HUES48 (cell line): ENCODE data around the gene IPO4.
A peak's percentile ranks its signal among the peaks of the same experiment; 100 is the strongest.

Experiments
- H3K27ac ChIP-seq: one replicate; pipeline ENCODE4 v1.7.0; 2013; ENCODE audit warnings: low read depth, low read length, inconsistent platforms
- H3K27me3 ChIP-seq: 2 replicates; pipeline ENCODE4 v1.6.1; 2013; ENCODE audit warnings: mild to moderate bottlenecking, low read length; ENCODE audit not compliant: control insufficient read depth, insufficient read depth
- H3K36me3 ChIP-seq: 2 replicates; pipeline ENCODE4 v1.6.1; 2013; ENCODE audit warnings: low read length; ENCODE audit not compliant: control insufficient read depth, insufficient read depth
- H3K4me1 ChIP-seq: 2 replicates; pipeline ENCODE4 v1.6.1; 2013; ENCODE audit warnings: mild to moderate bottlenecking, low read length; ENCODE audit not compliant: control insufficient read depth, insufficient read depth
- H3K4me3 ChIP-seq: 2 replicates; pipeline ENCODE4 v1.5.1; 2013; ENCODE audit warnings: mild to moderate bottlenecking, low read depth, low read length
- H3K9ac ChIP-seq: 2 replicates; pipeline ENCODE4 v1.6.1; 2013; ENCODE audit warnings: mild to moderate bottlenecking, low read depth, low read length, moderate library complexity
- H3K9me3 ChIP-seq: 2 replicates; pipeline ENCODE4 v1.6.1; 2013; ENCODE audit warnings: low read length; ENCODE audit not compliant: control insufficient read depth, insufficient read depth

The IPO4 gene

GRCh38 chr14:24198814-24199524, 10.4 kb upstream of the IPO4 start:
- H3K36me3 ChIP-seq = 0 out of 2 replicates have a peak, but pooled peaks cover 3% of the 10 kb centered on the region
- H3K9me3 ChIP-seq = peaks cover 7% of the 10 kb centered on the region; the same call in 1 of the 2 replicates
- no peak overlapping the region for H3K9ac ChIP-seq
- H3K27me3 ChIP-seq = no peaks in the 10 kb centered on the region
- peaks cover 16% of the 10 kb centered on the region for H3K4me1 ChIP-seq
- no peak overlapping the region for H3K4me3 ChIP-seq
- no peak overlapping the region for H3K27ac ChIP-seq

DNA sequence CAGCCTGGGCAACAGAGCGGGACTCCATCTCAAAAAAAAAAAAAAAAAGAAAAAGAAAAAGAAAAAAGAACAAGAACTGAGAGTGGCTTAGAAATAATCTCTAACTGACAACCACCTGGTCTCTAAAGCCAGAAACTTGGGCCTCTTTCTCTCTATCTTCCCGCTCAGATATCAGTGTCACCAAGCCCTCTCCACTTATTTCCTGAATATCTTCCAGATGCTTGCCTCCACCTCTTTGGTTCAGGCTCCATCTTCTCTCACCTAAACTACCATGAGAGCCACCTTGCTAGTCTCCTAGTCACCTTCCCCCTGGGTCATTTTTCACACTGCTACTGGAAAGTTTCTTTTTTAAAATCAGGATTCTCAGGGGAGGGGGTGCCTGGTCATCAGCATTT, 8.4 kb upstream of the IPO4 start:
- Histone ChIP-seq H3K9me3 (peaks cover 7% of the 10 kb centered on the region; the same call in 1 of the 2 replicates), H3K36me3 (peaks cover 14% of the 10 kb centered on the region), H3K4me3 (no peak overlapping the region), H3K9ac (no peak overlapping the region), H3K27me3 (no peaks in the 10 kb centered on the region), H3K4me1 (peaks cover 11% of the 10 kb centered on the region; the same call in 1 of the 2 replicates), H3K27ac (no peak overlapping the region)

- Histone ChIP-seq H3K9me3 (0 out of 2 replicates have a peak, but pooled peaks cover 2% of the 10 kb centered on the region), H3K4me3 (peak overlapping the region; percentile 70), H3K36me3 (peaks cover 18% of the 10 kb centered on the region), H3K4me1 (peaks cover 11% of the 10 kb centered on the region; the same call in 1 of the 2 replicates), H3K27me3 (no peaks in the 10 kb centered on the region), H3K9ac (peak overlapping the region; percentile 96), H3K27ac (peak overlapping the region; percentile 98)
Measured at GRCh38 chr14:24196071-24197055, 7.7 kb upstream of the IPO4 start.

- Histone ChIP-seq H3K4me3 (peak within 1 kb of the TSS; percentile 70), H3K36me3 (peaks cover 20% of the 10 kb centered on the region), H3K4me1 (peaks cover 11% of the 10 kb centered on the region; the same call in 1 of the 2 replicates), H3K9ac (peak within 1 kb of the TSS; percentile 96), H3K27me3 (no peaks in the 10 kb centered on the region), H3K9me3 (no peaks in the 10 kb centered on the region), H3K27ac (peak within 1 kb of the TSS; percentile 98)
Measured at GRCh38 chr14:24195186-24196070, 6.8 kb upstream of the IPO4 start, which contains the start of gene TM9SF1. Gene TM9SF1 (minus strand): TSS chr14:24195441. CDS start chr14:24195019, 422 bp downstream.

- H3K36me3 ChIP-seq = peaks cover 20% of the 10 kb centered on the region
- peak overlapping the region; percentile 96; the same call in 1 of the 2 replicates for H3K9ac ChIP-seq
- no peaks in the 10 kb centered on the region for H3K27me3 ChIP-seq
- H3K9me3 ChIP-seq = no peaks in the 10 kb centered on the region
- H3K27ac ChIP-seq = peak overlapping the region; percentile 98
- H3K4me1 ChIP-seq = peaks cover 11% of the 10 kb centered on the region; the same call in 1 of the 2 replicates
- peak overlapping the region; percentile 70 for H3K4me3 ChIP-seq
Measured at GRCh38 chr14:24194873-24195185, 6.2 kb upstream of the IPO4 start.

DNA sequence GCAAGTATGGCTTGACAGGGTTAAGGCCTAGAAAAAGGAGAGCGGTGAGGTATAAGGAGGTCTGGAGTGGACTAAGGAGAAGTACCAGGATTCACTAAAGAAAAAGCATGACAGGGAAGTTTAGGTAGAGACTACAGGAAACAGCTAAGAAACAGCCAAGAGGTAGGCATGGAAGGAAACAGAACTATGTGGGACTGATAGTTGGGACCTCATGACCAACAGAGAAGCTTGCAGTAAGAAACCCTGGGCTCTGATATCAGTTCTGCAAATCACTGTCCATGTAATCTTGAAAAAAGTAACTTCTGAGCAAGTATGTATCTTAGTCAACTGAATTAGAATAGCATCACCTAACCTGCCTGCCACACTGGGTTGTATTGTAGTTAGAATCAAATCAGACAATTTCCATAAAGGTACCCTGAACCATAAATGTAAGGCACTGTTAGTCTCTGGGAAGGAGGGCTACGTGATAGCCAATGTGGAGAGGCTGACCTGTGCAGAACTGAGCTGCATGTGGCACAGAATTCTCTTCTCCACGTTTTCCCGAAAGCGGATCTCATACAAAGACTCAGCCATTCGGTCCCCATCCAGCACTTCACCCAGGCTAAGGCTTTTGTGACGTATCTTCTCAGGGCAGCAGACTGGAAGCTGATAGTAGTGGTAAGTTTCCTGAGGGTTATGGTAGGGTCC, 5.7 kb upstream of the IPO4 start:
- Histone ChIP-seq H3K9me3 (no peaks in the 10 kb centered on the region), H3K4me1 (peaks cover 11% of the 10 kb centered on the region; the same call in 1 of the 2 replicates), H3K27ac (no peak overlapping the region), H3K36me3 (peaks cover 20% of the 10 kb centered on the region), H3K27me3 (no peaks in the 10 kb centered on the region), H3K9ac (no peak overlapping the region), H3K4me3 (peak overlapping the region; percentile 70)

- Histone ChIP-seq H3K4me3 (no peak overlapping the region), H3K9ac (no peak overlapping the region)
Measured at GRCh38 chr14:24192933-24193332, 4.3 kb upstream of the IPO4 start.

GRCh38 chr14:24190416-24190815, 1.8 kb upstream of the IPO4 start:
- Histone ChIP-seq H3K4me1 (peaks cover 10% of the 10 kb centered on the region), H3K9ac (no peak overlapping the region), H3K4me3 (no peak overlapping the region), H3K27me3 (no peaks in the 10 kb centered on the region), H3K27ac (no peak overlapping the region), H3K36me3 (peaks cover 42% of the 10 kb centered on the region), H3K9me3 (no peaks in the 10 kb centered on the region)

More at GRCh38 chr14:24192933-24193332, 4.3 kb upstream of the IPO4 start:
- peaks cover 12% of the 10 kb centered on the region for H3K4me1 ChIP-seq
- H3K36me3 ChIP-seq = peaks cover 20% of the 10 kb centered on the region
- no peaks in the 10 kb centered on the region for H3K27me3 ChIP-seq
- no peak overlapping the region for H3K27ac ChIP-seq
- no peaks in the 10 kb centered on the region for H3K9me3 ChIP-seq

- peak overlapping the region; percentile 44; the same call in 1 of the 2 replicates for H3K4me3 ChIP-seq
- H3K4me1 ChIP-seq = peaks cover 5% of the 10 kb centered on the region
- no peak overlapping the region for H3K9ac ChIP-seq
Measured at GRCh38 chr14:24189460-24189859, 844 bp upstream of the IPO4 start.

GRCh38 chr14:24189059-24189375, 401 bp upstream of the IPO4 start:
- Histone ChIP-seq H3K4me3 (peak overlapping the region; percentile 44), H3K9me3 (no peaks in the 10 kb centered on the region), H3K27me3 (no peaks in the 10 kb centered on the region), H3K36me3 (peaks cover 56% of the 10 kb centered on the region), H3K4me1 (peaks cover 3% of the 10 kb centered on the region), H3K27ac (peak overlapping the region; percentile 43), H3K9ac (no peak overlapping the region)

More at GRCh38 chr14:24189460-24189859, 844 bp upstream of the IPO4 start:
- Histone ChIP-seq H3K9me3 (no peaks in the 10 kb centered on the region), H3K27me3 (no peaks in the 10 kb centered on the region), H3K27ac (no peak overlapping the region), H3K36me3 (peaks cover 52% of the 10 kb centered on the region)
